Activated CD8-positive, alpha-beta memory T cell treated with anti-CD3 and anti-CD28 coated beads, Interleukin-2, amount 50 U/mL, for 48 hours (primary cell): ENCODE results near the gene CNGA1.
"Not testable (repeated sequence)": the region's sequence is repeated elsewhere in the genome, so short reads cannot be mapped to it uniquely, and the experiment has no call there.

Experiments used
- DNase-seq: peaks from one replicate; pipeline ENCODE4 v3.0.0-alpha.2; 2020

Gene CNGA1

DNA sequence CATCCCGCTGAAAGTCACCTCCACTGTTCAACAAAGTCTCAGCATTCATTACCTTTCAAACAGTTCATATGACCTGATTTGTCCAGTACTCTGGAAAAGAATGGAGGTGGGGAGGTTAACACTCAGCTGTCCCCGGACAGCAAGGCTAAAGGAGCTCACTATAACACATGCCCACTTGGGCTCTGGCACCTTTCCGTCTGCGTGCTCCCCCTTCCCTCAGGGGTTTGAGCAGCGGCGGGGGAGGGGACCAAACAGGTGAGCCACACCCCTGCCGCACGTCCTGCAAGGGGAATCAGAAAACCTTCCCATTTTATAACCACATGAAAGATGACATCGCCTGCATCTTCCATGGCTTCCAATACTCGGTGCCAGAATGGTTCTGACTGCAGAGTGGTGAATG, 62.2 kb downstream of the CNGA1 start:
- DNase-seq, result no peak

DNA sequence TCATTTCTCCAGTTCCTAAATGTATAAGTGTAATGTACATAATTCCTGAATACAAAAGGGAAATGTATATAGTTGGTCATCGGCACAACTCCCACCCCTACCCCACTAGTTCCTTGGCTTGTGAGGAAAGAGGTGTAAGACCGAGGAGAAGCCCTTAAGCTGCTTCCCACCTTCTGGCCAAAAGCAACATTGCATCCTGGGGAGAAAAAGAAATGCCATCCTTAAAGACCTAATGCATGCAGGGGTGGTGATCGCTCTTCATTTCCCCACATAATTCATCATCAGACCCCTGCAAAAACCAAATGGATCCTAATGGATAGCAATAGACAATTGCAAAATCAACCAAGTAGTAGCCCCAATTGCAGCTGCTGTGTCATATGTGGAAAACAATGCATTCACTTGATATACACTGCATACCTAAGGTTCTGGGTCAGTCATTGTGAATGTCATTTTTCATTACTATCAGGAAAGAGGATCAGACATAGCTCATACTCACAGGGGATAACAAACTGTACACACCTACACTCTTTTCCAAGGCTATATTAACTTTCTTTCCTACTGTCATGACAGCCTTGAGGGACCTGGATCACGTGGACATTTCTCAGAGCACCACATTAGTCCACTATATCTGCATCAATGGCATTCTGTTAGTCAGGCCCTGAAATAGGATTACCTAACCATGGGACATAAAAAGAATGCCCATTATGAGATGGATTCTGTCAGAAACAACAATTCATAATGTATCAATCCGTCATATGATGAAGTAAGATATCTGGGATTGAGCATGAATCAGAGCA, 70.4 kb downstream of the CNGA1 start:
- no peak for DNase-seq

DNA sequence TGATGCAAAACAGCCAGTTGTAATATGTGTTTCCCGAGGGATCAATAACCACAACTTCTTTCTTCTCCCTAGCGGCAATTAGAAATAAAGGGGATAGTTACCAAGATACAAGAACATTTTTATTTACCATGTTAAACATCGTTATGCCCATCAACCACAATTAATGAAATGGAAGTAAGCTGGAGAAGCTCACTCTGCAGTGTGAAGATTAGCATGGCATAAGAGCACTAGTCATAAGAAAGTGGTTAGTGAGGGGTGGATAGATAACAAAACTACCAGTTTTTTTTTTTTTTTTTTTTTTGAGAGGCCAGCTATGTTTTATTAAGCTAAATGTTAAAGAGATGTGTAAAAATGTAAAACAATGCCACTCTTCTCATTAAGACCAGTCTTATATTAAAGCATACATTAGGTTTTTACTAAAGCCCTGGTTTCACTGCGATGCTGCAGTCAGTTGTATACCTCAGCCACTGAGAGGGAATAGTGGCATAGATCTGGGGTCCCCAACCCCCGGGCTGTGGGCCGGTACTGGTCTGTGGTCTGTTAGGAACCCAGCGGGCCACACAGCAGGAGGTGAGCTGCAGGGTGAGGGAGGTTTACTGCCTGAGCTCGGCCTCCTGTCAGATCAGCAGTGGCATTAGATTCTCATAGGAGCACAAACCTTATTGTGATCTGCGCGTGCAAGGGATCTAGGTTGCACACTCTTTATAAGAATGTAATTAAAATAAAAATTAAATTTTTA, 74.2 kb downstream of the CNGA1 start:
- no peak for DNase-seq

DNA sequence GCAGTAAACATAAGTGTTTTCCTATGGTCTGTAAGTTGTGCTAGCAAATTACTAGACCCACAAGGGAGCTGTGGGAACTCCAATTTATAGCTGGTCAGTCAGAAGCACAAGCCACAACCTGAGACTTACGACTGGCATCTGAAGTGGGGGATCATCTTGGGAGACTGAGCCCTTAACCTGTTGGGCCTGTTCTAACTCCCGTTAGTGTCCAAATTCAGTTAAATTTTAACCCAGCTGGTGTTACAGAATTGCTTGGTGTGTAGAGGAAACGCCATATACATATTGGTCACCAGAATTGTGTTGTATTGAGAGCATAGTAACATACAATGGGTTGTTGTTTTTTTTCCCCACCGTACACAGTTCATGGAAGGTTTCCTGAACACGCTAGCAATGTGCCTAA, 77.0 kb downstream of the CNGA1 start:
- no peak for DNase-seq

DNA sequence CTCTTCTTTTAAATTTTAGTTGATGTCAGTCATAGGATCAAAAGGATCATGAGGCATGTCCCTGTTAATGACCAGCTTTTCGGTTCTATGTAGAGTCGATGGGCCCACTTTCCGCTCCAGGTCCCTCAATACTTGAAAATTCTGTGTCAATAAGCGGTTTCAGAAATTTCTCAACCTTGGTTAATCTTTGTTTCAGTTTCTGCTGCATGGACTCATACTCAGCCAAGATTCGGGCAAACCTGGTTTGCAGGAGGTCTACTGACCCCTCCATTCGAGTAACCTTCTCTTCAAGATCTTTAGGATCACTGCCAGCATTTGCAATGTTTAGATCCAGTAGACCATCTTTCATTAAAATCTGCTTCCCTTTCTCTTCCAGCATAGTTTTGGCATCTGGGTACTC, 80.1 kb downstream of the CNGA1 start:
- DNase-seq, result no peak

DNA sequence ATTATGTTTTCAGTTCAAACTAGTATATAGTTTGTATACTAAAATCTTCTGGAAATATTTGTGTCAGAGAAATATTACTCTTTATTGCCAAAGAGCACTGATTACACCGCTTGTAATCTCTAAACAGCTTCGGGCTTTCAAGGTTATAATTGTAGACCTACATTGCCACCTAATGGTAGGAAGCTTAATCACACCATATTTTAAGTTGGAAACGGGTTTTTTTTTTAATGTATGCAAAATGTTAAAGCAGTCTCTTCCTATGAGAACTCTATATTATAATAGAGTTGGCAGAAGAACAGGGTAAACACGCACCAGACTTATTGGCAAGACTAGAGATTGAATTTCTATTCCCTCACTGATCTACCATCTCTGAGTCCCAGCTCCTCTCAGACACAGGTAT, 82.6 kb downstream of the CNGA1 start:
- DNase-seq, result no peak

DNA sequence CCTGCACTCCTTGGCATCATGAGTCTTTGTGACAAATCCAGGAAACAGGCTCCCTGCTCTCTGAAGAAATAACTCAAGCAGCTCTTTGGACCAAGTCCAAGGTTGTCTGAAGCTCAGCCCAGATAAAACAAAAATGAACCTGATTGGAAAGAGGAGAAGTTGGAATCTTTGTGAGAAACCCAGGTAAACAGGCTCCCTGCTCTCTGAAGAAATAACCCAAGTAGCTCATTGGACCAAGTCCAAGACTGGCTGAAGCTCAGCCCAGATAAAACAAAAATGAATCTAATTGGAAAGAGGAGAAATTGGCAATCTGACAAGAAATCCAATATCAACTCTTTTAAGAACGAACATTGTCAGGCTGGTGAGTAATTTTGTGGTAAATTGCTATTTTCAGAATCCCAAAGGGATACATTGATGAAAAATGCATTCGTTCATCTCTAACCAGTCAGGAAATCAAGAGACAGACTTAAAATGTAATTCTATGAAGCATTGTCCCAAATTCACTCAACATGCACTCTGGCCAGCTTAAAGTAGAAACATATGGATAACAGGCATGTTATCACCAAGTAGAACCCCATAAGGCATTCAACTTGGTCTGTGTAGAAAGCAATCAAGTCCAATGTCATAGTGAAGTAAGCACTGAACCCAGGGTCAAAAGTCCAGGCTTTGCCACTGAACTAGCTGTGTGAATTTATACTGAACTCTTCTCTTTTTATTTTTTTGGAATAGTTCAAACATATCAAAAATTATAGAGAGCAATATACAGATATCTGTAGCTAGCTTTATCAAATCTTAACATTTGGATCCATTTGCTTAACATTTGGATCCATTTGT, 85.3 kb downstream of the CNGA1 start:
- DNase-seq, result no peak

DNA sequence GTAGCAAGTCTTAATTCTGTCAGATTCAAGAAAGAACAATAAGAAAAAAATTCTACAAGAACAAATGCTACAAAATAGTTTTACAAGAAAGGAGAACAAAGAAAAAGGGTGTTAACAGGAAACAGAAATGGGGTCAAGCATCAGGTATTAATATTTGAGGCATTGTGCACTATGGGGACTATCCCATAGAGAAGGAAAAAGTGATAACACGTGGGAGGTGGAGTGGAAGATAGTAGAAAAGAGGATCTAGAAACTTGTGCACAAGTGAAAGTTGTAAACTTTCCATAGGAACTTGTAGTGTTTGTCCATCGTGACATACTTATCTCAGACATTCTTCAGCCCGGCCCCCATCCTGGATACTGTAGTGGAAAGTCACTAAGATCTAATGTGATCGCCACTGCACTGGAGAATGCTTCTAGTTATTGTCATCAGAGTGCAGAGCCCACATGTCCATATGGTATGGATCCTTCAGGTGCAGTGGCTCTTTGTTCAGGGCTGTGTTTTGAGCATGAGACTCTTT, 86.7 kb downstream of the CNGA1 start:
- no peak for DNase-seq

DNA sequence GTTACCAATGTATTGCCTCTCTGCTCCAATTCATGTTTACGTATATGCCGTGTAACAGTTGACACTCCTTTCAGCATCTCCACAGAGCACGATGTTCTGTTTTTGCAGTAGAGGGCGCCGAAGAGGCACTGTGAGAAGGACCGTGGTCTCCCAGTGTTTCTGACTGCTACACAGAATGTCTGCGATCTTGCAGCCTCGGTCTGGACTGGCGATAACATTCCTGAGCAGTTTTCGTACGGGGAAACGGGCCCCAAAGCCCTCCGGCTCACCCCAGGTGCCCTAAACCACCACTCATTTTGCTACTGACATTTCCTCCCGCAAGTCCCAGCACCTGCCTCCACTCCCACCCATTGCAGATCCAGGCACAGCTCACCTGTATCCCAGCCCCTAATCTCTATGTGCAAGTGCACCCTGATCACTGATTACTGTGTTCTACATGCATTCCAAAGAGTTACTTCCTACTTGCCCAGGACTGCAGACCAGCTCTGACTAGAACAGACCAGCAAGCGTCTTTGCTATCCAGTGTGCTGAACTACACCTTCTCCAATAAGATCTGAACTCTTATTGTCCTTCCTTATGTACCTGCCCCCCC, 89.7 kb downstream of the CNGA1 start:
- DNase-seq, result peak; percentile 69

DNA sequence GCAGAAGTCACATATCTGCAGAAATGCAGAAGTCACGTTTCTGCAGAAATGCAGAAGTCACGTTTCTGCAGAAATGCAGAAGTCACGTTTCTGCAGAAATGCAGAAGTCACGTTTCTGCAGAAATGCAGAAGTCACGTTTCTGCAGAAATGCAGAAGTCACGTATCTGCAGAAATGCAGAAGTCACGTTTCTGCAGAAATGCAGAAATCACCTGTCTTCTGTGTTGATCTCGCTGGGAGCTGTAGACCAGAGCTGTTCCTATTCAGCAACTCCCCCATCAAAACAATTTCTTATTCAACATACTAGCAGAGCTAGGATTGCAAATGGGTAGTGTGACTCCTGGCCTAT, 93.2 kb downstream of the CNGA1 start:
- DNase-seq, result not testable (repeated sequence)

DNA sequence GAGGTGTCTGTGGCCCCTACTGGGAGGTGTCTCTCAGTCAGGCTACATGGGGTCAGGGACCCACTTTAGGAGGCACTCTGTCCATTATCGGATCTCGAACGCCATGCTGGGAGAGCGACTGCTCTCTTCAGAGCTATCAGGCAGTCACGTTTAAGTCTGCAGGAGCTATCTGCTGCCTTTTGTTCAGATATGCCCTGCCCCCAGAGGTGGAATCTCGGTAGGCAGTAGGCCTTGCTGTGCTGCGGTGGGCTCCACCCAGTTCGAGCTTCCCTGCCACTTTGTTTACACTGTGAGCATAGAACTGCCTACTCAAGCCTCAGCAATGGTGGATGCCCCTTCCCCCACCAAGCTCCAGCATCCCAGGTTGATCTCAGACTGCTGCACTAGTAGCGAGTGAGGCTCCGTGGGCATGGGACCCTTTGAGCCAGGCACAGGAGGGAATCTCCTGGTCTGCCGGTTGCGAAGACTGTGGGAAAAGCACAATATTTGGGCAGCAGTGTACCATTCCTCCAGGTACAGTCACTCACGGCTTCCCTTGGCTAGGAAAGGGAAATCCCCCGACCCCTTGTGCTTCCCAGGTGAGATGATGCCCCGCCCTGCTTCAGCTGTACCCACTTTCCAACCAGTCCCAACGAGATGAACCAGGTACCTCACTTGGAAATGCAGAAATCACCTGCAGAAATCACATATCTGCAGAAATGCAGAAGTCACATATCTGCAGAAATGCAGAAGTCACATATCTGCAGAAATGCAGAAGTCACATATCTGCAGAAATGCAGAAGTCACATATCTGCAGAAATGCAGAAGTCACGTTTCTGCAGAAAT, 93.8 kb downstream of the CNGA1 start:
- DNase-seq, result not testable (repeated sequence)

DNA sequence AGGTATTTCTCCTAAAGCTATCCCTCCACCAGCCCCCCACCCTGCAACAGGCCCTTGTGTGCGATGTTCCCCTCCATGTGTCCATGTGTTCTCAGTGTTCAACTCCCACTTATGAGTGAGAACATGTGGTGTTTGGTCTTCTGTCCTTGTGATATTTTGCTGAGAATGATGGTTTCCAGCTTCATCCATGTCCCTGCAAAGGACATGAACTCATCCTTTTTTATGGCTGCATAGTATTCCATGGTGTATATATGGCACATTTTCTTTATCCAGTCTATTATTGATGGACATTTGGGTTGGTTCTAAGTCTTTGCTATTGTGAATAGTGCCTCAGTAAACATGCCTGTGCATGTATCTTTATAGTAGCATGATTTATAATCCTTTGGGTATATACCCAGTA, 99.3 kb downstream of the CNGA1 start:
- DNase-seq, result not testable (repeated sequence)

DNA sequence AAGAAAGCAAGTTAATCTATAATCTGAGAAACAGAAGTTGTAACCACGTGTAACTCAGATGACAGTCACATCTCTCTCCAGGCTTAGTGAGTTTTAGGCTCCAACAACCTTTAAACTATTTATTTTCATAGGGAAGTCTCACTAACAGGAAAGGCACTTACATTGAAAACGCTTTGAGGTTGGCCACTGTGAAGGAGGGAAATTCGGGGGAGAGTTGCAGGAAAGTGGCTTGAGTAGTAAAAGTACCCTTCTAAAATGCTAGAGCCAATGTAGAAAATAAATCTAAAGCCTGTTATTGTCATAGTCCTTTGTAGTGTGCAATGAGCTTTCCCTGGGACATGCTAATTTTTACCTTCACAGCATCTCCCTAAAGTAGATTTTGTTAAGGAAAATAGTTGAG, 101.1 kb downstream of the CNGA1 start:
- no peak for DNase-seq

DNA sequence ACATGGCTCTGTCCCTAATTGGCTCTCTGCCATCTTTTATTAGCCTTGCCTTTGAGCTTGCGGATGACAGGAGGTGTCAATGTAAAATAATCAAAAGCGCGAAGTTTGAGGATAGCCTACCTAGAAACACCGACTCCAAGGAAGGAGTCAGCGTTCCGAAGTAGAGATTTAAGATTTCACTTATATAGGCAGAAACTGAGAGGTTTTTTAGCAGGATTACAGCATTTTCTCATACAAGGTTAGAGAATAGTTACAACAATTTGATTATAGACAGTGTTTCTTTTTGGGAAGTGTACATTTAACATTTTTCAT, 101.6 kb downstream of the CNGA1 start:
- DNase-seq, result no peak

DNA sequence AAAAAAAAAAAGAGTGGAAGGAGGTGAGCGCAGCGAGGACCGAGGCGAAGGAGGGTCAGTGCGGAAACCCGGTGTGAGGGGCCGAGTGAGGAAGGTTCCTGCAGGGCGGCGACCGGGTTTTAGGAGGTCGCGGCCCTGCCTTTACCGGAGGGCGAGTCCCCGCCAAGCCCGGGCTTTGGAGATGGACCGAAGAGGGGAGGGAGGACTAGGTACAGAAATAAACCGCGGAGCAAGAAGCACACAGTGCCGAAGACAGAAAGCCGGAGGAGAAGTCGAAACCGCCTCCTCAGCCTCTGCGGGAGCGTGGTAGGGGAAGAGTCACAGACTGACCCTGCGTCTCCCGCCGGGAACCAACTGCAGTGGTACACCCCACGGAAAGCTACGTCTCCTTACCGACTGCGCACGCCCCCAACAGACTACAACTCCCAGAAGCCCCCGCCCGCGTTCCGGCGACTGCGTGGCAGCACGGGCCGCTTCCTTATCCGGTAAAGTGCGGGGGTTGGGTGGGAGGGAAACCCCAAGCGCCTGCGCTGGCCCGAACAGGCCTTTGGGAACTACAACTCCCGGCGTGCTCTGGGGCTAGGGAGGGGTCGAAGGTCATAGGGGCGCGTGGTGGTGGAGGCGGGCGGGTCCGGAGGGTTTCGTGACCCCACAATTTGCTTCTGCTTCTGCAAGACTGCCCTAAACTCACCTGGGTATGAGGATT, 102.1 kb downstream of the CNGA1 start, which contains the start of gene NFXL1:
Gene NFXL1 (minus strand): TSS at position 364 of the 706 bp plus-strand sequence. CDS start 380 bp downstream, outside the sequence.
- DNase-seq, result peak; percentile 96

DNA sequence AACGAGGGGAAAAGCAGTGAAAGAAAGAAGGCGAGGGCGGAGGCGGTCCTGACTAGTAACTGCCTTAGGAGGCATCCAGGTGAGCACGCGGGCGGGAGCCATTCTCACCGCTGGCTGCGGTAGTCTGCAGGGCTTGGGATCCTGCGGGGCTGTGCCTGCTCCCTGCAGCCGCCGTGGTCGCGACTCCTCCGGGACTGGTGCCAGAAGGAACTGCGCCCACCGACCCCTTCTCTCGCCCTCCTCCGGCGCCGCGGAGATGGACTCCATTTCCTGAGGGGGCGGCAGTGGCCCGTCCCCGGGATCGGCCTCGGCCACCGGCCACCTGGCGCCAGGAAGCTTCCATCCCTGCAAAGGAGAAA, 102.6 kb downstream of the CNGA1 start:
- DNase-seq, result peak; percentile 73

DNA sequence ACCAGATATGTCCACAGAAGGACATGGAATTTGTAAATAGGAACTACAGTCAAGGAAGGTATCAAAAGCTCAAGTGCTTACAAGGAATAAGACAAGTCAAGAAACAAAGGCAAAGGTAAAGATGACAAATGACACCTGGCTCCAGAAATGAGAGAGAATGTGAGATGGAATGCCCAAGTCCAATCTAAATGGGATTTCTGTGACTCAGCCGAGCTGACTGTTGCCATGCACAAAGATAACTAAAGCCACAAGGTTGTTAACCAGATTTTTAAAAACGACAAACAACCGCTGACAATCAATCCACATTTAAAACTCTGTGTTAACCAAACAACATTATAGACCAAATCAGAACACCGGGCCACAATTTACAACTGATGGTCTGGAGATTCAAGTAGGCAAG, 103.2 kb downstream of the CNGA1 start:
- no peak for DNase-seq

DNA sequence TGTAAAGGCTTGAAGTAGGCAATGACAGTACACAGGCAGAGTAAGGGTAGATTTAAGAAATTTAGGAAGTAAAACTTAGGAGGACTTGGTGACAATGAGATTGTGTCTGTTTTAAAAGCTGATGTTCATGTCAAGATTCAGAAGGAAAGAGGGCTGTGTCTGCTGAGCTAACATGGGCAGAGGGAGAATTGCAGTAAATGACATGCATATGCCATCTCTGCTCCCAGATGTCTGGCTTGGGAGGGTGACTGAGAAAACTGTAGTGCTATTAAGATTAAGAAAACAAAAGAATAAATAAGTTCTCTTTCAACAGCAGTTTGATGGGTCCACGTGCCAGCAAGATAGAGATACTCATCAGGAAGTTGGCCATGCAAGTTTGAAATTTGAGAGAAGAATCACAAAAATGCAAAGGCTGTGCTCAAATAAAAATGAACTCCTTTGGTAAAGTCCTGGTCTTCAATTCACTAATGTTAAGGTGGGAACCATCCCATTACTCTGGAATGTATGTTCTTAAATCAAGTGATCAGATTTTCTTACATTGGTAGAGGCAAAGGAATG, 109.3 kb downstream of the CNGA1 start:
- no peak for DNase-seq

DNA sequence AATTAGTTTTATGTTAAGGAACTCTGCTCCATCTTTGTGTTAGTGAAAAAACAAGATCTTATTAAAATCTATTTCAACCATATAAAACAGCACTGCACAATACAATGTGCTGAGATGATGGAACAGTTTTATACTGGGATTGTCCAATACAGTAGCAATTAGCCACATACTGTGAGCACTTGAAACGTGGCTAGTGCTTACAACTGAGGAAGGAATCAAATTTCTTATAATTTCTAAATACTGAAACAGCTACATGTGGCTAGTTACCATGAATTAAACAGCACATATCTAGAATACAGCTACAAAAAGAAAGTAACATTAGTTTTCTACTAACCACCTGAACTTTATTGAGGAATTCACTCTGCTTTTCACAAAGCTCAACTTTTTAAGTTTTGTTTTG, 116.8 kb downstream of the CNGA1 start:
- no peak for DNase-seq

DNA sequence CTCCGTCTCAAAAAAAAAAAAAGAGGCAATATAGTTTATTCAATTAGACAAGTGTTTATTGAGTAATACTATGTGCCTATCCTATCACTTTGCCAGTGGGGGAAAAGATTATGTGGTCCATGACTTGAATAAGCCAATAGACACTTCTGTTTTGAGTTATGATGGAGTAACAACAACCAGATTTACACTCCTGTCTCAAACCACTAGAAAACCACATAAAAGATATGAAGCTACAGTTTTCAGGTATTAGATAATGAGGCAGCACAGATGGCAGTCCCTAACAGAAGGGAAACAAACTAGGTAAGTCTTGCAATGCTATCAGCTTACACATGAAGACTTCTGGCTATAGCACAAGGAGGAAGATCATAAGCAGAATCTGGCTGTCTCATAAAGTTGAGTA, 124.6 kb downstream of the CNGA1 start:
- DNase-seq, result no peak
